Endodermal cell (in vitro differentiated cells): ENCODE data around the gene CAPN10. TPM values are rescaled to one million over a fixed set of nuclear protein-coding genes. Genes with fewer than 3 reads are reported as not detected.
A peak's percentile ranks its signal among the peaks of the same experiment; 100 is the strongest.

Experiments
- DNase-seq: peaks from one replicate; pipeline ENCODE4 v3.0.0-alpha.2; 2017
- H3K27ac ChIP-seq: 2 replicates; pipeline ENCODE4 v1.5.1; 2013; ENCODE audit warnings: mild to moderate bottlenecking, low read depth, low read length, moderate library complexity
- H3K27me3 ChIP-seq: 2 replicates; pipeline ENCODE4 v1.6.1; 2013; ENCODE audit warnings: mild to moderate bottlenecking, low read length, moderate library complexity; ENCODE audit not compliant: insufficient read depth, control insufficient read depth, poor library complexity, severe bottlenecking
- H3K36me3 ChIP-seq: 2 replicates; pipeline ENCODE4 v1.7.0; 2013; ENCODE audit warnings: mild to moderate bottlenecking, low read length, moderate library complexity; ENCODE audit not compliant: control insufficient read depth, insufficient read depth
- H3K4me1 ChIP-seq: one replicate; pipeline ENCODE4 v1.7.0; 2013; ENCODE audit warnings: low read length; ENCODE audit not compliant: control insufficient read depth, insufficient read depth
- H3K4me3 ChIP-seq: 2 replicates; pipeline ENCODE4 v1.5.1; 2013; ENCODE audit warnings: mild to moderate bottlenecking, low read length, moderate library complexity
- H3K9ac ChIP-seq: 2 replicates; pipeline ENCODE4 v1.6.1; 2013; ENCODE audit warnings: mild to moderate bottlenecking, low read length, moderate library complexity; ENCODE audit not compliant: poor library complexity, severe bottlenecking; ENCODE audit errors: extremely low read depth
- H3K9me3 ChIP-seq: 2 replicates; pipeline ENCODE4 v1.6.1; 2013; ENCODE audit warnings: mild to moderate bottlenecking, low read length, moderate library complexity; ENCODE audit not compliant: control insufficient read depth
- H3K27ac Mint-ChIP-seq: 2 replicates; pipeline ENCODE4 v1.8.0; 2020; ENCODE audit warnings: mixed read lengths
- H3K27me3 Mint-ChIP-seq: 2 replicates; pipeline ENCODE4 v1.8.0; 2021; ENCODE audit warnings: mild to moderate bottlenecking, mixed read lengths; ENCODE audit not compliant: insufficient read depth
- H3K36me3 Mint-ChIP-seq: 2 replicates; pipeline ENCODE4 v1.8.0; 2020; ENCODE audit warnings: low read depth, mixed read lengths
- H3K4me1 Mint-ChIP-seq: 2 replicates; pipeline ENCODE4 v1.8.0; 2020; ENCODE audit warnings: mixed read lengths
- H3K4me3 Mint-ChIP-seq: 2 replicates; pipeline ENCODE4 v1.8.0; 2020; ENCODE audit warnings: mild to moderate bottlenecking, moderate library complexity, mixed read lengths
- H3K9me3 Mint-ChIP-seq: 2 replicates; pipeline ENCODE4 v1.8.0; 2020; ENCODE audit warnings: mild to moderate bottlenecking, mixed read lengths
- WGBS, 2 experiments: methylation state at CpG; one replicate each; pipeline versions ENCODE4 v1.1.5 to v1.1.7; 2013; ENCODE audit warnings: missing lambda C conversion rate in 2 of 2, mixed read lengths in 1 of 2; ENCODE audit not compliant: insufficient coverage in 1 of 2, insufficient read length in 1 of 2; 5-methylcytosine and 5-hydroxymethylcytosine counted together
- total RNA-seq, 2 donors: library from RNA; stranded (reverse); fragmentation: NEBNext Ultra II Directional in 1 of 2; extraction: Animal tissue kit (Norgen Biotek cat#: 25700) in 1 of 2; gene quantifications; 2 replicates in 1 of 2; 3 replicates in 1 of 2; pipeline ENCODE4 v1.2.1, GENCODE V29; 2021
- TF ChIP-seq, protein P1 (sequence below): fragments of 200-600 bp; sonication (generic); conservative IDR thresholded peaks from 2 replicates; pipeline ENCODE4 v1.5.0; 2021; ENCODE audit warnings: antibody characterized with exemption, mild to moderate bottlenecking

CAPN10 gene
- total RNA-seq, 2 donors from 2014 or later: 58.9 to 61.9 TPM

DNA sequence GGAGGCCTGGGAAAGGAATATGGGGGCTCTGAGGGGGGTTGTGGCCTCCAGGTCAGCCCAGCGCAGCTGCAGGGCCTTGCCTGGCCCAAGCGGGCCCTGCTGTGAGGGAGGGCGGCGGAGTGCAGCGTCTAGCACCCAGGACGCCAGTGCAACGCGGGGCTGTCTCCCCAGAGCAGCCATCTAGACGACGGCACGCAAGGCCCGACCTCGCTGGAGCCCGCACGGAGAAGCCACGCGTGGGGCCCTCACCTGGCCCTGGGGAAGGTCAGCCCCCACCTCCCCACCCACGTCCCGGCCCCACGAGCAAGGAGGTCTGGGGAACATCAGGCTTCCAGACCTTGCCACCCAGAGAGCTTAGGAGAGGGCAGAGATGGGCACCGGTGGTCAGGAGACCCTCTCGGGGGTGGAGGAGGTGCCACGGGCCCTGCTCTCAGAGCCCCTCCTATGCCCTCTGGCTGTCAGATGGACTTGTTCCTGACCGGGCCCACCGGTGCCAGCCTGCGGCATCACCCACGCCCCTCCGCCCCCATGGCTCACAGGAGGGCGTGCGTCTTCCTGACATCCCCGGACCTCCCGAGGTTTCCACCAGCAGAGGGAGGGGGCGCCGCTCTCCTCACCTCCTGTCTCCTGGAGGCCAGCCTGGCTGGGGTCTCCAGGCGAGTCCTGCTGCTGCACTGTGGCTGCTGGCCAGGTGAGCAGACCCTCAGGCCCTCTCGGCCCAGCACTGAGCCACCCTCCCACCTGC is 55.7 kb downstream of the CAPN10 start:
- H3K27ac Mint-ChIP-seq: no peak overlapping the region
- Histone ChIP-seq H3K27me3 (peaks cover 19% of the 10 kb centered on the region), H3K27ac (no peak overlapping the region), H3K4me3 (no peak overlapping the region), H3K4me1 (no peaks in the 10 kb centered on the region), H3K36me3 (no peaks in the 10 kb centered on the region), H3K9me3 (no peaks in the 10 kb centered on the region), H3K9ac (no peak overlapping the region)
- no peak overlapping the region for H3K4me3 Mint-ChIP-seq
- peaks cover 5% of the 10 kb centered on the region for H3K9me3 Mint-ChIP-seq
- H3K4me1 Mint-ChIP-seq: peaks cover 1% of the 10 kb centered on the region
- peak; percentile 44 for DNase-seq
- TF ChIP-seq, protein P1, sequence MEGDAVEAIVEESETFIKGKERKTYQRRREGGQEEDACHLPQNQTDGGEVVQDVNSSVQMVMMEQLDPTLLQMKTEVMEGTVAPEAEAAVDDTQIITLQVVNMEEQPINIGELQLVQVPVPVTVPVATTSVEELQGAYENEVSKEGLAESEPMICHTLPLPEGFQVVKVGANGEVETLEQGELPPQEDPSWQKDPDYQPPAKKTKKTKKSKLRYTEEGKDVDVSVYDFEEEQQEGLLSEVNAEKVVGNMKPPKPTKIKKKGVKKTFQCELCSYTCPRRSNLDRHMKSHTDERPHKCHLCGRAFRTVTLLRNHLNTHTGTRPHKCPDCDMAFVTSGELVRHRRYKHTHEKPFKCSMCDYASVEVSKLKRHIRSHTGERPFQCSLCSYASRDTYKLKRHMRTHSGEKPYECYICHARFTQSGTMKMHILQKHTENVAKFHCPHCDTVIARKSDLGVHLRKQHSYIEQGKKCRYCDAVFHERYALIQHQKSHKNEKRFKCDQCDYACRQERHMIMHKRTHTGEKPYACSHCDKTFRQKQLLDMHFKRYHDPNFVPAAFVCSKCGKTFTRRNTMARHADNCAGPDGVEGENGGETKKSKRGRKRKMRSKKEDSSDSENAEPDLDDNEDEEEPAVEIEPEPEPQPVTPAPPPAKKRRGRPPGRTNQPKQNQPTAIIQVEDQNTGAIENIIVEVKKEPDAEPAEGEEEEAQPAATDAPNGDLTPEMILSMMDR: no peak
- H3K36me3 Mint-ChIP-seq: no peaks in the 10 kb centered on the region
- 81 to 89% methylated on average over 14 to 36 of the region's 36 CpGs for WGBS, 2 experiments
- H3K27me3 Mint-ChIP-seq: peaks cover 20% of the 10 kb centered on the region

DNA sequence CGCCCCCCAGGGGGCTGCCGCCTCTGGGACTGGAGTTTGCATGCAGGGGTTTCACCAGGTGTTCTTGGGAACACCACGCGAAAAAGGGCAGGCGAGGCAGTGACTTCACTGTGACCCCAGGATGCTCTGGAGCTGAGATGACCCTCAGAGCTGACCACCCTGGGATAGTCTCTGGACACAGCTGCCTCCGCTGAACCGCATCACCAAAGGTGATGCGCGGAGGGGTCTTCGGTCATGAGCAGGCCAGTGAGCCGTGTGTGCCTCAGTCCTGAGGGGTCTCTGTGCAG is 56.2 kb downstream of the CAPN10 start:
- Mint-ChIP-seq H3K36me3 (no peaks in the 10 kb centered on the region), H3K27ac (no peak overlapping the region), H3K9me3 (peaks cover 3% of the 10 kb centered on the region), H3K27me3 (peaks cover 20% of the 10 kb centered on the region), H3K4me1 (peaks cover 1% of the 10 kb centered on the region), H3K4me3 (no peak overlapping the region)
- Histone ChIP-seq H3K9me3 (no peaks in the 10 kb centered on the region), H3K27me3 (peaks cover 19% of the 10 kb centered on the region), H3K36me3 (no peaks in the 10 kb centered on the region), H3K4me1 (no peaks in the 10 kb centered on the region), H3K4me3 (no peak overlapping the region), H3K9ac (no peak overlapping the region), H3K27ac (no peak overlapping the region)
- DNase-seq: no peak
- TF ChIP-seq, protein P1: no peak
- 96% methylated on average over 11 of the region's 11 CpGs for WGBS, 2 experiments

GRCh38 chr2:240643093-240643810 is 56.7 kb downstream of the CAPN10 start:
- Mint-ChIP-seq H3K4me3 (no peak overlapping the region), H3K9me3 (peaks cover 3% of the 10 kb centered on the region), H3K36me3 (no peaks in the 10 kb centered on the region), H3K27ac (no peak overlapping the region), H3K4me1 (peaks cover 1% of the 10 kb centered on the region), H3K27me3 (peaks cover 16% of the 10 kb centered on the region)
- 88 to 94% methylated on average over 8 to 13 of the region's 13 CpGs for WGBS, 2 experiments
- H3K4me3 ChIP-seq: no peak overlapping the region
- H3K27me3 ChIP-seq: peaks cover 16% of the 10 kb centered on the region
- H3K9ac ChIP-seq: no peak overlapping the region
- TF ChIP-seq, protein P1: no peak
- no peak overlapping the region for H3K27ac ChIP-seq
- no peaks in the 10 kb centered on the region for H3K36me3 ChIP-seq
- H3K4me1 ChIP-seq: no peaks in the 10 kb centered on the region
- no peaks in the 10 kb centered on the region for H3K9me3 ChIP-seq
- peak; percentile 40 for DNase-seq
